OCI-LY1 (cell line): ENCODE measurements around the gene MYBPHL.

Source experiments
- CTCF ChIP-seq: fragments of 200-600 bp; sonication (generic), shearing (Covaris generic); IDR thresholded peaks from 2 replicates; pipeline ENCODE4 v1.5.1; 2017; ENCODE audit warnings: mild to moderate bottlenecking, antibody characterized with exemption, low read length, moderate library complexity, mixed read lengths
- EZH2 ChIP-seq: fragments of 200-600 bp; sonication (generic), shearing (Covaris generic); IDR thresholded peaks from 2 replicates; pipeline ENCODE4 v1.8.0; 2017; ENCODE audit warnings: borderline replicate concordance, mixed run types, mild to moderate bottlenecking, antibody characterized with exemption, low read length, moderate library complexity, mixed read lengths

GRCh38 chr1:109262231-109263055 lies 44.4 kb downstream of the MYBPHL start:
- no peak for TF ChIP-seq CTCF
- no peak for TF ChIP-seq EZH2
